GM19043 (cell line): ENCODE measurements around the gene ATP5PF.
"Not testable (repeated sequence)": the region's sequence is repeated elsewhere in the genome, so short reads cannot be mapped to it uniquely, and the experiment has no call there.

Experiments used
- ATAC-seq: cut with Tn5 transposase; IDR thresholded peaks from one replicate; pipeline ENCODE4 v1.9.1; 2021; ENCODE audit warnings: low read depth; ENCODE audit not compliant: unreplicated experiment

ATP5PF gene

GRCh38 chr21:25732091-25732760 lies 2.5 kb downstream of the ATP5PF start:
- no peak for ATAC-seq

DNA sequence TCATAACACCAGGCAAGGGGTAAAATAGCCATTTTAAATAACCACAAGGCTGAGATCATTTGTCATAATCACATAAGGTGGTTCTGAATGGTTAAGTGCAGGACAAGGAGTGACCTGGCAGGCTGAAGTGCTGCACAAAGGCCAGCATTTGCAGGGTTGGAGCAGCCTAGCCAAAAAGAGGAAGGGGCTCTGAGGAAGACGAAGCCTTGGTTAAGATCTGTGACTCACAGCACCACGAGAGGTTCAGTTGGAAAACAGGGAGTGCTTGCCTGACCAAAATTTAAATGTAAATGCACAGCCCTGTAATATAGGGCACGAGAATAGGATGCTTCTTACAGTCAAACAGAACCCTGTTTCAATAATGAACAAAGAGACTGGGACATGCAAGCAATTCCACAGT lies 12.1 kb downstream of the ATP5PF start:
- ATAC-seq = no peak

- no peak for ATAC-seq
Observed at GRCh38 chr21:25721987-25722386, 12.7 kb downstream of the ATP5PF start.

DNA sequence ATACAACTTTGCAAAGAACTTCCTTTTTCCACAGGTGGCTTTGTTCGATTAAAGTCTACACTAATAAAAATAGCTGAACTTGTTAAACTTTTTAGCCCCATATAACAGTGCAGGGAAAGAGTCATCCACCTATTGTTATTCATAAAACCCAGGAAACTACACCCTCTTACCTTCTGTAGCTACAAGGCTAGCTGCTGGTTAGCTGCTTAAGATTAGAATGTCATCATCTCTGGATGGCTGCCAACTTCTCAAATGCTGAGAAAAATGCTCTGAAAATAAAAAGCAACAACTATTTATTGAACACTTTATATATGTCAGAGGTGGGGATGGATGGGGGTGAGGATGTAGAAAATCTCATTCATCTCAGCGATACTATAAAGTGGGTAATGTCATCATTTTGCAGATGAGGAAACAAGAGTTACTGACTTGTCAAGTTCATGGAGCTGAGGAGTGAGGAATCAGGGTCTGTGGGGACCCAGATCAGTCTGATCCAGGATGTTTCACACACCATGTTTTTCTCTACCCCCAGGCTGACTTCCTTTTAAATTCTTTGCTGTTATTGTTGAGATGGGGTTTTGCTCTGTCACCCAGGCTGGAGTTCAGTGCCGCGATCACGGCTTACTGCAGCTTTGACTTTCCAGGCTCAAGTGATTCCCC lies 17.1 kb downstream of the ATP5PF start:
- ATAC-seq = no peak

GRCh38 chr21:25714066-25714465 lies 20.6 kb downstream of the ATP5PF start:
- not testable (repeated sequence) for ATAC-seq

GRCh38 chr21:25710550-25710949 lies 24.2 kb downstream of the ATP5PF start:
- no peak for ATAC-seq

DNA sequence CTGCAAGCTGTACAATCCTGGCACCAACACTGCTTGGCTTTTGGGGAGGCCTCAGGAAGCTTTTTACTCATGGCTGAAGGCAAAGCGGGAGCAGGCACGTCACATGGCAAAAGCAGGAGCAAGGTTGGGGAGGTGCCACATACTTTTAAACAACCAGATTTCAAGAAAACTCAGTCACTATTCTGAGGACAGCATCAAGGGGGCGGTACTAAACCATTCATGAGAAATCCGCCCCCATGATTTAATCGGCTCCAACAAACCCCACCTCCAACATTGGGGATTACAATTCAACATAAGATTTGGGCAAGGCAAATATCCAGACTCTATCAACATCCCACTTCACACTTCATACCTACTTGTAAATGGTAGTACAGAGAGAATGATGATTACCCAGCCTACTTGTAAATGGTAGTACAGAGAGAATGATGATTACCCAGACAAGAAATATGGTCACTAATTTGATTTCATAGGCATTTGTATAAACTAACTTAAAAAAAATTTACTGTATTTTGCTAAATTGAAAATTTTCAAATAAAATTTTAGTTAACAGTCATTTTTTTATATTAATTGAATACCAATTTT lies 24.9 kb downstream of the ATP5PF start:
- ATAC-seq = no peak

- no peak for ATAC-seq
Observed at GRCh38 chr21:25708467-25709065, 26.1 kb downstream of the ATP5PF start.

DNA sequence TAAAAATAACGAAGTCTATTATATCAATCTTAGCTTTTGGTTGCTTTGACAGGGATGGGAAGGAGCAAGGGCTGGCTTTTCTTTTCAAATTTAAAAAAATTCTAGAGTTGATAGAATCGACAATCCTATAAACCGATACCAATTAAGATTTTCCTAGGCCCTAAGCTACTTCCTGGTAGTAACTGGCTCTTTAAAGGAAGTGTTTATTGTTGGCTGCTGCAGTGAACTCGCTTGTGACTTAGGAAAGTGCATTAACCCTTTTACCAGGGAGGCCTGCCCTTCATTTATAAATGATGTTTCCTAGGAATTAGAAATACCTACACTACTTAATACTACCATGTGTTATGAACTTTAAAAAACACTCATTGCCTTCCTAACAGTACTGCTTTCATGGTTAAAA lies 33.2 kb downstream of the ATP5PF start:
- no peak for ATAC-seq

GRCh38 chr21:25700741-25701140 lies 34.0 kb downstream of the ATP5PF start:
- no peak for ATAC-seq

DNA sequence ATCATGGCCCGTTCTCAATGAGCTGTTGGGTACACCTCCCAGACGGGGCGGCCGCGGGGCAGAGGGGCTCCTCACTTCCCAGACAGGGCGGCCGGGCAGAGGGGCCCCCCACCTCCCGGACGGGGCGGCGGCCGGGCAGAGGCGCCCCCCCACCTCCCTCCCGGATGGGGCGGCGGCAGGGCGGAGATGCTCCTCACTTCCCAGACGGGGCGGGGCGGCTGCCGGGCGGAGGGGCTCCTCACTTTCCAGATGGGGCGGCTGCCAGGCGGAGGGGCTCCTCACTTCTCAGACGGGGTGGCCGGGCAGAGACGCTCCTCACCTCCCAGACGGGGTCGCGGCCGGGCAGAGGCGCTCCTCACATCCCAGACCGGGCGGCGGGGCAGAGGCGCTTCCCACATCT lies 39.2 kb downstream of the ATP5PF start:
- ATAC-seq = not testable (repeated sequence)

- ATAC-seq = no peak
Observed at GRCh38 chr21:25691976-25692375, 42.7 kb downstream of the ATP5PF start.

- ATAC-seq = no peak
Observed at GRCh38 chr21:25689226-25689625, 45.5 kb downstream of the ATP5PF start.

GRCh38 chr21:25688275-25689155 lies 46.2 kb downstream of the ATP5PF start:
- ATAC-seq = no peak

GRCh38 chr21:25687787-25688186 lies 46.9 kb downstream of the ATP5PF start:
- no peak for ATAC-seq

GRCh38 chr21:25682382-25682781 lies 52.3 kb downstream of the ATP5PF start:
- ATAC-seq = no peak

DNA sequence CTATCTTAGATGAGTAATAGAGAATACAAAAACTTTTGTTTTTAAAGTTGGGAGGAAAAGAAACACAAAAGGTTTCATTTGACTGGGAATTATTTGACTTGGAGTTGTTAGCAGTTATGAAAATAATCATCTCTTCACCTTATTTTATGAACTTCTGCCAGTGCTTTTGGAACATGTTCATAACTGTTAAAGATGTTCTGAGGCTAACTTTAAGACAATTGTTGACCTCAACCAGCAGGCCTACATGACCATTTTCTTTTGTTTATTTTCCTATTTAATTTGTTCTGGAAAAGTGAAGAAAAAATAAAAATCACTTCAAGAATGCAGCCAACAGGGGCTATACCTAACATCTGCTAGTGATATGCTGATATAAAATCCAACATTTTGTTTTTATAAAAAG lies 58.3 kb downstream of the ATP5PF start:
- ATAC-seq = no peak
